HG03565 (cell line): ENCODE data around the gene NTN4.
"Not testable (repeated sequence)": the region's sequence is repeated elsewhere in the genome, so short reads cannot be mapped to it uniquely, and the experiment has no call there.

Source experiments
- ATAC-seq: cut with Tn5 transposase; IDR thresholded peaks from one replicate; pipeline ENCODE4 v1.9.1; 2021; ENCODE audit warnings: mild to moderate bottlenecking, moderate library complexity; ENCODE audit not compliant: unreplicated experiment

Gene NTN4

DNA sequence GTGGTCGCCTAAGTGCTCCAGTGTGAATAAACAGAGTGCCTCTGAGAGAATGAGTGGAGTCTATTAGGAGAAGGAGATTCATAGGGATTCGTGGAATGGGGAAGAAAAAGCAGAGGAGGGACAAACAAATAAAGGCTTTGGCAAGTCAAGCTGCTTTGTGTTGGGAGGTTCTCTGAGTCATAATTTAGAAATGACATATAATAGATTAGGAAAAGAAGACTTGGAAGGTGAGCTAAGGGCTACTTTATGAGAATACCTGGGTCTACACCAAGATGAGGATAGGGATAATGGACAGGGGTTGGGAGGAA lies 6.4 kb upstream of the NTN4 start:
- no peak for ATAC-seq

DNA sequence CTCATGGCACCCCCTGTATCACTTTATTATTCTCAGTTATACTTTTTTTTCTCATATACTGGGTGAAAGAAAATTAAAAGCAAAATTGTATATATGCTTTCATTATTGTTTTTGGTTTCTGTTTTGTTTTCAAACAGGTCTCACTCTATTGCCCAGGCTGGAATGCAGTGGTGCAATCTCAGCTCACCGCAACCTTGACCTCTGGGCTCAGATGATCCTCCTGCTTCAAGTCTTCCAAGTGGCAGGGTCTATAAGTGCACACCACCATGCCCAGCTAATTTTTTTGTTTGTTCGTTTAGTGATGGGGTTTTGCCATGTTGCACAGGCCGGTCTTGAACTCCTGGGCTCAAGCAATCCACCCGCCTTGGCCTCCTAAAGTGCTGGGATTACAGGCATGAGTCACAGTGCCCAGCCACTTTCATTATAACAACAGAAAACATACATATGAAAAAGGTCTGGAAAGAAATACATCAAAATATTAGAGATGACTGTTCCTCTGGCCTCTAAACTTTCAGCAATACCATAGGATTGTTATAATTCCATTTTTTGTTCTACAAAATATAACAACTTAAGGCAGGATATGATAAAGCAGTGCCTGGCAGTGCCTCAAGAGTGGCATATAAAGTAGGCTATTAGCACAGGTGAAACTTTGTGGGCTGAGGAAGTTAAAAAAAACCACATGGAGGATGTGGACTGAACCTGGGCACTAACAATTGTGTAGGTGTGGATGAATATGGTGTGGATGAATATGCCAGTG lies 5.8 kb upstream of the NTN4 start:
- ATAC-seq, result no peak

DNA sequence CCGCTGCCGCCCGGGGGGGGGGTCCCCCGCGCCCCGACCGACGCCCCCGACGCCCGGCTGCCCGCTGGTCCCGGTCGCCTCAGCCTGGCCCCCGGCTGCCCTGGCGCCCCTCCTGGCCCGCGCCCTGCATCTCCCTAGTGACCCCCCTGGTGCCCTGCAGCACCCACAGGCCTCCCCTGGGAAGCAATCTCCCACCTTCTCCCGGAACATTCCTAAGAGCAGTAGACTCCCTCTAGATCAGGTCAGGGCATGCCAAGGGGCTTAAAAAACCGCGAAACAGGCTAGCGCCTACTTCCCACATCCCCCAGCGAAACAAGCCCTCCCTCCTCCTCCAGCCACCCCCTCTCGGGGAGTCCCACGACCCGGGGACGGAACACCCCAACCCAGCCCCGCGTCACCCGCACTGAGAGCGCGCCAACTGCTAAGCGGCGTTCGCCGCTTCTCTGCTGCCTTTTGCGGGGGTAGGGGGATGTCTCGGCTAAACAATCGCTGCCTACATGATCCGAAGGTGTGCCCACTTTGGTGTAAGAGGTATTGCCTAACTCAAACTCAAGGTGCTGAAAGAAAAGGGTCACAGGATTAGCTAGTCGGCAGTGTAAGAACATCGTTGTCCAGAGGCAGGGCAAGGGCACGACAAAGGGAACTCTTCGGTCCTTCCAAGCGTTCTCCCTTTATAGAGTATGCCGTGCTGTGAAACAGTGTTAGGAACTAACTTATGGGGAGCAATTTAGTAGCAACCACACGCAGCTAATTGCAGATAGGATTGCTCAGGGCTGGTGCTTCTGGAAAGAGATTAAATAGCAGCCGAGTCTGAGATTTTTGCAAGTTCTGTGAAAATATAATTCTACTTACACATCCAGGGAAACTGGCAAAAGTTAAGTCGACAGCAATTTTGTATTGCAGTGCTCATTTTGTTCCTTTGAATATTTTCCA lies 619 bp upstream of the NTN4 start:
- no peak for ATAC-seq

DNA sequence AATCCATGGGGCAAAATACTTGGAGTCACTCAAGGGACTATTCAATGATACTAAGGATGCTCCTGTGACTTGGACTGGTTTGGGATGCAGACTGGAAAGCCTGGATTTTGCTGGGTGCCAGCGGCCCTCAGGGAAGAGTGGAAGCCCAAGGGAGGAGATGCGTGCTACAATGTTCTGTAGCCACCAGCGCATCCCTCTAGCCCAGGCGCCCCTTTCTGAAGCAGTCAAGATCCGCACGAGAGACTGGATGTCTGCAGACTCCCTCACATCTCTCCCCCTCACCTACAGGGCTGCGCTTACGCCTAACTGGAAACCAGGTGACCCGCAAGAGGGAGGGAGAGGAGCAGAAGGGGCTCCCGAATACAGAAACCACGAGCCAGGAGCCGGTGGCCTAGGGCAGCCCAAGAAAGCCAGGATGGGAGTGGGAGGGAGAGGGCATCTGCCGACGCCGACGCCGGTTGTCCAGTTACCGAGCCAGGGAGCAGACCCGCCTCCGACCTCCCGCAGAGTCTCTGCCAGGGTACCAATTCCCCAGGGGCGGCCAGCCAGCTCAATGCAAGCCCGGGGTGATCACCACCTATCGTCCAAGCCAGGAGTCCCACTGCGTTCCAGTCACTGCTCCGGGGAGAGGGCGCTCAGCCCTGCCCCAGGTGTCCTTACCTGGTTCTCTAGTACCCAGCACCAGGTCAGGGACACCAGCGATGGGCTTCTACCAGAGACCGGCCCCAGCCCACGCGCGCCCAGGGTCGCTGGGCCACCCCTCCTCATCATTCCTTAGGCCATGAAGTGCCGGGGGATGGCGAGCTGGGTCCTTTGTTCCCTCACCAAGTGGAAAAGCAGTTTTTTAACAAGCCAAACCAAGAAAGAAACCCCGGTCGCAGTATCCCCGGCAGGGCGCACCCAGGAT lies 1.2 kb downstream of the NTN4 start:
- no peak for ATAC-seq

DNA sequence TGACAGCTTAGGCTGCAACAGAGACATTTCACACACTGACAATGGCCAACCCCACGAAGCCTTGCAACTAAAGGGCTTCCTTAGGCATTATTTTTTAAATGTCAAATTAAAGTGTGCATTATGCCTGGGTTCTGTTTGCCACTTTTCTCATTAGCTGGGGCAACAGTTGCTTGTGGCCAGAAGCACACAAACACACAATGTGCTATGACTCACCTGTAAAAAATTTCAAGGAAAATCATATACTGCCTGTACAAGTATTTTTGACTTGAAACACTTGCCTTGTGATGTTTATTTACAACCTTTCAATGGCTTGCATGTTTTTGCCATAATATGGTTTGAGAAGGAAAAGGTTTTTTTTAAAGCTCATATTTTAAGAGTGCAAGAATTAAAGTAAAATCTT lies 1.9 kb downstream of the NTN4 start:
- no peak for ATAC-seq

DNA sequence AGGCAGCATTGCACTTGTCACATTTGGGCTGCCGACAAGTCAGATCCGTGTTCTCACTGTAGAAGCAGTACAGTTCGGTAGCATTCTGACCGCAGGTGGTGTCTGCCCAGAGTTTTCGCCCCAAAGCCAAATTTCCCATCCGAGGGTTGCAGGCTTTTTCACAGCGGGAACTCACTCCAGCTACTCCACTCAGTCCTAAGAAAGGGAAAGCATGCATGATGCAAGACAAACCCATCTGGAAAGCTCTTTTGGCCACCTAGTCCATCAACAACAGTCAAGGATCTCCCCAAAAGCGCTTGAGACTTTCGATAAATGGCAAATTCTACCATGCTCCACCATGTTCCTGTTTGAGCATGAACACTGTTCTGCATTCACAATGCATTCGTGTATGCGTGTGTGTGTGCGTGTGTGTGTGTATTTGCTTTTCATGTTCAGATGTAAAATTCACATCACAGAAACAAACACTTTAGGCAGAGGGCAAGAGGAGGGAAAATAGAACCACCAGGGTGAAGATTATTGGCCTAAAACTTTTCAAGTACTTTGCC lies 3.2 kb downstream of the NTN4 start:
- no peak for ATAC-seq

DNA sequence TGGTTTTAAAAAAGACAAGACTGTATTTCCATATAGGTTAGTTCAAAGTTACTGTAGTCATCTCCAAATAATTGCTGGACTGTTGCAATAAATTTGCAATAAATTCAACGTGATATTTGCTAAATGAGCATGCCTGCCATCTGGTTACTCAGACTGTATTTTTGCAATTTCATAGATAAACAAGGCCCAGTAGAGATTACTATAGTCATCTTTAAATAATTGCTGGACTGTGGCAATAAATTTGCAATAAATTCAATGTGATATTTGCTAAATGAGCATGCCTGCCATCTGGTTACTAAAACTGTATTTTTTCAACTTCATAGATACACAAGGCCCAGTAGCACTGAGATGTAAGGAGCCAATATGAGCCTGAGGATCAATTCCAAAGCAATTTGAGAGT lies 5.6 kb downstream of the NTN4 start:
- ATAC-seq, result no peak

DNA sequence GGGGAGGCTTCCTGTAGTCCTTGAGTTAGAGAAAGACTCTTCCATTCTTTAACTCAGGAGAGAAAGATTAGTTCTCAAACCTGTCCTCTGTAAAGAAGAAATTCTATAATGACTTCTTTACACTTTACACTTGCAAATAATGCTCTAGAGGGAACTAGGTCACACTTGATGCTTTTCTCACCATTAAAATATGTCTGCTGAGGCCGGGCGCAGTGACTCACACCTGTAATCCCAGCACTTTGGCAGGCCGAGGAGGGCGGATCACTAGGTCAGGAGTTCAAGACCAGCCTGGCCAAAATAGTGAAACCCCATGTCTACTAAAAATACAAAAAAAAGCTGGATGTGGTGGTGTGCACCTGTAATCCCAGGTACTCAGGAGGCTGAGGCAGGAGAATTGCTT lies 6.3 kb downstream of the NTN4 start:
- ATAC-seq, result no peak

DNA sequence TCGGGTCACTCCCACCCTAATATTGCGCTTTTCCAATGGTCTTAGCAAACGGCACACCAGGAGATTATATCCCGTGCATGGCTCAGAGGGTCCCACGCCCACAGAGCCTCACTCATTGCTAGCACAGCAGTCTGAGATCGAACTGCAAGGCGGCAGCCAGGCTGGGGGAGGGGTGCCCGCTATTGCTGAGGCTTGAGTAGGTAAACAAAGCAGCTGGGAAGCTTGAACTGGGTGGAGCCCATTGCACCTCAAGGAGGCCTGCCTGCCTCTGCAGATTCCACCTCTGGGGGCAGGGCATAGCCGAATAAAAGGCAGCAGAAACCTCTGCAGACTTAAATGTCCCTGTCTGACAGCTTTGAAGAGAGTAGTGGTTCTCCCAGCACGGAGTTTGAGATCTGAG lies 15.1 kb downstream of the NTN4 start:
- ATAC-seq, result not testable (repeated sequence)

DNA sequence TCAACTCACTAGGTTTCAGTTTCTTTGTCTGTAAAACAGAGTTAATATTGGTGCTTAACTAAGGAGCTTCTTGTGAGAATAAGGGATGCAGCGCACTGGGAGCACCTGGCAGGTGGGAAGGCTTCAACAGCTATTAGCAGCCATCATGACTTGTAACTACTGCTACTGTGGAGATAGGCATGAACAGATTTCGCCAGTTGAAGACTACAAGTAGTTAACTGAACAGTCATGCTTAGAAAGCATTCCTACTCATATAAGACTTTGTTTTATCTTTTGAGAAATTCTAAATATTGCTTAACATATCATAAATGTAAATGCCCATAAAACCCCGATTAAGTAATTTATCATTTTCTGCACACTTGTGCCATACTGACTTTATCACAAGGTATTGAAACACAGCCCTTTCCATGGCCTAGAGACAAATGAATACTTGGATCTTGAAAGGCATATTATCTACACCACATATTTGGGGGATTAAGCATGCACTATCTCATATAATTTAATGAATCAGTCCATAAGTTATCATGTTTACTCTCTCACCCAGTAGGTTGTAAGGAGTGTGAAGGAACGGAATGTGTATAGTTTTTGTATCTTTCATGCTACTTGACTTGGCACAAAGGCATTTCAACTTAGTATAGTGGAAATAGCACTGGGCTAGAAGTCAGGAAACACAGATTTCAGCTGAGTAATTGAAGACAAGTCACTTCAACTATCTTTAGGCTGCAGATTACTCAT lies 16.1 kb downstream of the NTN4 start:
- no peak for ATAC-seq

DNA sequence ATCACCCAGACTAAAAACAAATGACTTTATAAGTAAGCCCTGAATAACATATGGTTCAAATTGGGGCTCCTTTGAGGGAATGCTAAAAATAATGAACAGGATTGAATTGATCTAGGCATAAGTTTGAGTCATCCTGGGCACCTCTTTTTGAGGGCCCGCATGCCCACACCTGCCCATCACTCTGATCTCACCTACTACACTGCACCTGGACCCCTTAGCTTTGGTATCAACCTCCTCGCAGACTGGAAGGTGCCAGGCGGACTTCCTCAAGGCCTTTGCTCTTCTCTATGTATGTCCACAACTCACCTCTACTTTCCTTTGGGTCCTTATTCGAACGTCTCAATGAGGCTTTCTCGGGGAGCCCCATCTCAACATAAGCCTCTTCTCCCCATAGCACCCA lies 17.2 kb downstream of the NTN4 start:
- ATAC-seq, result no peak

DNA sequence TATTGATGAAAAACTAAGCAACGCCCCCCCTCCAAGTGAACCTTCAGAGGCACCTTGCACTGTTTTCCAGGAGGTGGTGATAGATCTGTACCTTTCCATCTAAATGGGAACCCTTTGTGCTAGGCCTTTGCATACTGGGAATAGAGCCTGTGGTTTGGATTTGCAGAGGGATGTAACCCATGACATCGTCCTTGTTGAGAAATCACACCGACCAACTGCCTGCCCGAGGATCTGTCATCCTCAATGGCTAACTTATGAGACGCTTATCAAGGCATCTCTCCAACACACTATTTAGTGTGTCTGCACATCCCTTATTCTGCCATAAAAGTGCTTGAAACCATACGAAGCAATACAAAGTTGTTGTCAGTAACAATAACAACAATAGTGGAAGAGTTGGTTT lies 22.9 kb downstream of the NTN4 start:
- no peak for ATAC-seq

DNA sequence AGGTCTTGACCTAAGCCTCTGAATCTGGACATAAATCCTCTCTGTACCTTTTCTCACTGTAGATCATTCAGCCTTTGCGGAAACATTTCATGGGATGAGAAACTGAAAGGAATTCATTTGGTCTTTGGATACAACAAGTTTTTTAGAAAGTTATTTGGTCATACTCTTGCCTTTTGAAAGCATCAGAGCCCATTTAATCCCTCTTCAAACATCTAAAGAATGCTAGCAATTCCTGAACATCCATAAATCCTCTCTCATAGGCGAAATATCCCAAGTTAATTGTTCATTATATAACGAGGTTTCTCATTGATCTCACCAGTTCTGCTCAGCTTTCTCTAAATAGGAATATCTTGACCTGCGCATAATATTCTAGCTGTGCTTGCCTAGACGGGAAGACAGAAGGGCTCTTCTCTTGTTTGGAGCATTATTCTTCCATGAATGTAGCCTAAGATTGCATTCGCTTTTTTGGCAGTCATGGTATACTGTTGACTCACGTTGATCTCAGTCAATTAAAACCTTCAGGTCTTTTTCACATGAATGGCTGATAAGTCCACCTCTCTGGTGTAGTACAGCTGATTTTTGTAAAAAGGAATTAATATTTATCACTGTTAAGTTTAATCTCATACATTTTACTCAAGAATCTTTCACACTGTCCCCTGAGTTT lies 24.1 kb downstream of the NTN4 start:
- no peak for ATAC-seq

DNA sequence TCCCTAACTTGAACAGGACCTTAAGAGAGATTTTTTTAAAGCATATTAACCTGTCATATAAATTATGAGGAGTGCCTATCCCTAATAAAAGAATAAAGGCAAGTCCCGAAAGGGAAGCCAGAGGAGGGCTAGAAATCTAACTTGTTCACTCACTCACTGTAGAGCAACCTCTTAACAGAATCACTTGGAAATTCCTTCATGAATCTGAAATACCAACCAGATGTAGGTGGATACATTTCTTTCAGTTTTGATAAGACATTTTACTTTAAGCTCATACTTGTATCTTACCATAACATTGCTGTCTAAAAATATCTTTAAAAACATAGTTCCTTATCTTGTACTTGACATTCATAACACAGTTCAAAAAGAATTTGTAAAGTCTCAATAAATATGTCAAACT lies 25.7 kb downstream of the NTN4 start:
- no peak for ATAC-seq

DNA sequence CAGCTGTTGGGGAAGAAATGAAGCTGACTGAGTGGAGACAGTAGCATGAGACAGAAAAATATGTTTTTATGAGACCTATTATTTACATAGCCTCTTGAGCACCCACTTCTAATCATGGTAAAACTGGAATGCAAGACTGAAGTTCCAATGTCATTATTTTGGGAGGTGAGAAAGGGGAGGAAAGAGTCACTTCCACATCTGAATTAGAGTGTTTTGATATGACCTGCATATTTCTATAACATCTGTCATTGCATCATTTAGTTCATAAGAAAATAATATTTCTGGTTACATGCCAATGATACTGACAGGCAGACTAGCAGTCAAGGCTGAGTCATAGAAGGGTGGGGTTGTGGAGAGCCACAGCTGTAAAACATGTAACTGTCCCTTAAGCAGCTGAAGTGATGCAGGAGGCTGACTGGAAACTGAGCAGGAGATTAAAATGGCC lies 26.7 kb downstream of the NTN4 start:
- no peak for ATAC-seq

DNA sequence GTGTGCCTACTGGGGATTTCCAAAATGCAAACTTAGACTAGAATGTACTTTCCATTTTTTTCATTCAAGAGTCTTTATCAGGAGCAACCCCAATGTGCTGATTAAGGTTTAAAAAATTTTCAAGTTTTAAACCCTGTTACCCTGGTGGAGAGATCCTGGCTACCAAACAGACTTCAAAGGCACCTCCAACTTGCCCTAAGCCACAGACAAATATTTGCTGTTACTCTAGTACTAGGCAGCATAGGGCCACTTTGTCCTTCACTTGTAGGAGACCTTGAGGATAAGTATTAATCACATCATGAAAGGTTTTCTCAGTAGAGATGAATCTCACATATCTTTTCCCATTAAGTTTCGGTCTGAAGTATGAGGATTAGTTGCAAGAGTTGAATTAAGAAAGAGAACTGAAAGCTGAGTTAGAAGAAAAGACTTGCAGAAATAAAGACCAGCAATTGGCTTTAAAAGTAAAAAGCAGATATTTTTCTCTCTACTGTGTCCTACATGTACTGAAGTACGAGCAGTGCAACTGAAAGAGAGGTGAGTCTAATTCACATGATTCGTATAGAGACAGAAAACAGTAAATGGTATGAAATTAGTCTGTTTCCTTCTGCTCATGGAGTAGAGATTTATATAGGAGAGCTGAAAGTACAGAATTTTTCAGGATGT lies 28.3 kb downstream of the NTN4 start:
- no peak for ATAC-seq

DNA sequence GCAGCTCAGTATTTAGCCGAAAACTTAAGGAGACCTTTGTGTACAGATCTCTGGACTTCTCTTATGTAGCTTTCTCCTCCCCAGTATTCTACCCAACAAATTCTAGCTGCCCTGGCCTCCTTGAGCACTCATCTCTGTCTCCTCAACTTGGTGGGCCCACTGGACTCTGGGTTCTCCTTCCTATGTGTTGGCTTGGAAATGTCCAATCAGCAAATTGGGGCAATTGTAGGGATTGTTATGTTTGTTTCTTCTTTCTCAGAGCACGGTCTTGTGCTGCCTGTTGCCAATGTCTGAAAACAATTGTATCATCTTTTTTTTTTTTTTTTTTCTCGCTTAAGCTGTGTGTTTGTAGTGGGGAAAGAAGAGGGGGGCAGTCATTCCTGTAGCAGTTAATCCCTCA lies 30.2 kb downstream of the NTN4 start:
- no peak for ATAC-seq

DNA sequence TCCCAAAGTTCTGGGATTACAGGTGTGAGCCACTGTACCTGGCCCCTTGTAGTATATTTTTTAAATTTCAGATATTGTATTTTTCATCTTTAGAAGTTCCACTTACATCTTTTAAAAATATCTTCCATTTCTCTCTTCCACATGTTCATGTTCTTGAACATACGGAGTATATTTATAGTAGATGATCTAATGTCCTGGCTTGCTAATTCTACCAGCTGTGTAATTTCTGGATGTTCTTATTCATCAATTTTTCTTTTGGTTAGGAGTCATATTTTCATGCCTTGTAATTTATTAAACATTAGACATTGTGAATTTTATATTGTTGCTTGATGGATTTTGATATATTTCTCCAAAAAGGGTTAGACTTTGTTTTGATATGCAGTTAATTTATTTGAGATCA lies 30.8 kb downstream of the NTN4 start:
- ATAC-seq, result no peak

DNA sequence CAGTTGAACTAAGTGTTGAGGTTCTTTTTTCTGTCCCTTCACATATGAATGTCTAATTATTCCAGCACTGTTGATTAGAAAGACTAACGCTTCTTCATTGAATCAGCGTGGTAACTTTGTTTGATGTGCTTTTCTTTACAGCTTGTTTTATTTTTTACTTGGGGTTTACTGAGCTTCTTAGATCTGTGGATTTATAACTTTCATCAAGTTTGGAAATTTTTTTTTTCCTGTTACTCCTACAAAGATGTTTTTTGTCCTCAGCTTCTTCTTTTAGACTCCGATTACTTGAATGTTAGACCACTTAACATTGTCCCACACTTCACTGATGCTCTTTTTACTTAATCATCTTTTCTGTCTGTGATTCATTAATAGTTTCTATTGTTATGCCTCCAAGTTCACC lies 31.5 kb downstream of the NTN4 start:
- no peak for ATAC-seq
